Measurements from ENCODE around the gene CELF4.

CELF4 gene

GRCh38 chr18:37378336-37379010 lies 187.1 kb downstream of the CELF4 start:
- no peak for DNase-seq
- TF ChIP-seq CTCF (IDR thresholded peaks at IDR 0.05; ENCODE audit: low read depth, low read length): no peak
- no peaks in the 10 kb centered on the region for H3K36me3 ChIP-seq

DNA sequence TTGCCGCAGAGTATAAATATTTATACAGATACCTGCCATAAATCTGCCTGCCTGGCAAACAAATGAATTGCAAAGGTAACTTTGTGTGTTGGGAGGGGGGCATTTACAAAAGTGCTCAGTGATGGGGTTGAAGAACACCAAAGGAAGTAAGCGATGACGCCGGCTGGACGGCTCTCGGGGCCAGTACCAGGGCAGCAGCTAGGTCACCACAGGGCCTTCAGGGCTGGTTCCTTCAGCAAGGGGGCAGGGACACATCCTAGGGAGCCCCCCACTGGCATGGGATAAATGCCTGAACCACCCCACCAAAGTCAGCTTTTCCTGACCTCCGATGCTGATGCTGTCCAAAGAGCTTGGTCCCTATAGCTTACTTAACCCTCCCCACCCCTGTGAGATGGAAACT lies 190.4 kb downstream of the CELF4 start:
- TF ChIP-seq CTCF (IDR thresholded peaks at IDR 0.05; ENCODE audit: low read depth, low read length): no peak
- DNase-seq: no peak
- Histone ChIP-seq H3K27ac (no peak overlapping the region), H3K36me3 (no peaks in the 10 kb centered on the region), H3K4me3 (ENCODE audit: low read depth, low read length) (no peak overlapping the region), H3K27me3 (ENCODE audit: insufficient read depth, low read depth, severe bottlenecking) (no peaks in the 10 kb centered on the region), H3K9me3 (ENCODE audit: severe bottlenecking) (no peaks in the 10 kb centered on the region)

More at GRCh38 chr18:37378336-37379010, 187.1 kb downstream of the CELF4 start:
- no peak overlapping the region for H3K4me3 ChIP-seq (ENCODE audit: low read depth, low read length)
- H3K27ac ChIP-seq: no peak overlapping the region
- no peaks in the 10 kb centered on the region for H3K9me3 ChIP-seq (ENCODE audit: severe bottlenecking)
- no peaks in the 10 kb centered on the region for H3K27me3 ChIP-seq (ENCODE audit: insufficient read depth, low read depth, severe bottlenecking)

DNA sequence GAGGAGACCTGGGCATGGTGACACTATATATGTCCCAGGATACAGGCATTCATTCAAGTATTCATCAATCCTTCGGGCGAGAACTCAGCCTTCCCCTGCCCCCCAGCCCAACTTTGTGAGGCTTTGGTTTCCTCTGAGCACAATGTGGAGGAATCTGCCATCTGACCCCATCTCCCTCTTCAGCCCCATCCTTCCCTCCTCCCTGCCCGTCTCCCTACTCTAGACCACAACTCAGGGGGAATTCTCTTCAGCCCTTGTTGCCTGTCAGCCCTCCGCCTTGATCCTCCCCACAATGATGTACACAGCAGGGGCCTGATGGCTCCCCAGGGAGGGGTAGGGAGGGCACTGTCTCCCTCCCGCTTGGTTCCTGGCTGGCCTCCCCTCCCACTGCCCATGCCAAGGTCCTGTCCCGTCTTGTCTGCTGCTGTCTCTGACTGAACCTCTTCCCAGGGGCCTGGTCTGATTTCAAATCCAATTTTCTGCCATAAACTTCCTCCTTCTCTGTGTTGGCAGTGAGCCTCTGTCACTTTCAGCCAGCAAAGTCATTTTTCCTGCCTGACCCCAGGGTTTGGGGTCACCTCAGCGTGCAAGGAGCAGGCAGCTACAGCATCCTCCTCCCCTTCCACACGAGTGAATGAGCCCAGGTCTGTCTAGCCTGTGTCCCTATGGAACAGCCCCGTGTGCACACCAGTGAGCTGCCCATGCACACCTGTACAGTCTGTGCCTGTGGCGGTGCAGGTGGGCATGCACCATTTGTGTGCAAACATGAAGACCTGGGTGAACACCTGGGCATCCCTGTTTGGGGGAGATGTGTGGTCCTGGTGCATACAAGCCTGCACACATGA lies 197.3 kb downstream of the CELF4 start:
- H3K4me3 ChIP-seq (ENCODE audit: low read depth, low read length): no peak overlapping the region
- no peaks in the 10 kb centered on the region for H3K27me3 ChIP-seq (ENCODE audit: insufficient read depth, low read depth, severe bottlenecking)
- H3K27ac ChIP-seq: no peak overlapping the region
- no peaks in the 10 kb centered on the region for H3K36me3 ChIP-seq
- TF ChIP-seq CTCF (IDR thresholded peaks at IDR 0.05; ENCODE audit: low read depth, low read length): no peak
- no peak for DNase-seq
- no peaks in the 10 kb centered on the region for H3K9me3 ChIP-seq (ENCODE audit: severe bottlenecking)

DNA sequence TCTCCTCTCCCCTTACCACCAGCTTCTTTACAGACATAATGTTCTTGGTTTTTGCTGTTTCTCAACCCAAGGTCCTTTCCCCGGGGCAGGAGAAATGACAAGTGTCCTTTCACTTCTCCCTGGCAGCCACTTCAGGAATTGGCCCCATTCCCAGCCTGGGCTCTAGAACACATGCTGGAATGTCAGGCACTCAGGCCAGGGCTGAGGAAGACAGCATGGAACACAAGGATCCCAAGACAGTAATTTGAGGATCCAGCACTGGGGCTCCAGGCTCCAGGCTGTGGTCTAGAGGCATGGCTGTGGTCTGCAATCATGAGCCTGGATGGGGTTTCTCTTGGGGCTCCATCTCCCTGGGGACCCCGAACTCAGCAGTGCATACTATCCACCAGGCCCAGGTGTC lies 201.4 kb downstream of the CELF4 start:
- H3K9me3 ChIP-seq (ENCODE audit: severe bottlenecking): no peaks in the 10 kb centered on the region
- no peak for DNase-seq
- no peaks in the 10 kb centered on the region for H3K36me3 ChIP-seq
- TF ChIP-seq CTCF (IDR thresholded peaks at IDR 0.05; ENCODE audit: low read depth, low read length): no peak
- no peaks in the 10 kb centered on the region for H3K27me3 ChIP-seq (ENCODE audit: insufficient read depth, low read depth, severe bottlenecking)
- no peak overlapping the region for H3K27ac ChIP-seq
- no peak overlapping the region for H3K4me3 ChIP-seq (ENCODE audit: low read depth, low read length)

GRCh38 chr18:37362158-37362890 lies 203.3 kb downstream of the CELF4 start:
- H3K9me3 ChIP-seq (ENCODE audit: severe bottlenecking): no peaks in the 10 kb centered on the region
- H3K27me3 ChIP-seq (ENCODE audit: insufficient read depth, low read depth, severe bottlenecking): no peaks in the 10 kb centered on the region
- no peak overlapping the region for H3K4me3 ChIP-seq (ENCODE audit: low read depth, low read length)
- no peak for TF ChIP-seq CTCF (IDR thresholded peaks at IDR 0.05; ENCODE audit: low read depth, low read length)
- no peak for DNase-seq
- H3K27ac ChIP-seq: no peak overlapping the region
- H3K36me3 ChIP-seq: no peaks in the 10 kb centered on the region
